GM12878 (cell line): Measurements from ENCODE around the gene PRL. TPM values are rescaled to one million over a fixed set of nuclear protein-coding genes. Genes with fewer than 3 reads are reported as not detected.

Source experiments
- ATAC-seq: fragments of 200-7000 bp; cut with Tn5 transposase; 3 replicates; pipeline ENCODE4 v1.9.1; 2020; ENCODE audit warnings: mild to moderate bottlenecking, moderate library complexity
- BruUV-seq: library from RNA; stranded (reverse); fragments of 400-500 nt; replicated peaks from 2 replicates; lab custom pipeline; 2021; lab: Mats Ljungman, UMichigan
- CTCF ChIA-PET: fragments of 300-600 bp; sonication (Branson Sonifier 250); formaldehyde crosslinking; extraction: SDS; loops from one replicate; lab custom pipeline; 2021; ENCODE audit warnings: inconsistent platforms; lab: Yijun Ruan, JAX
- POLR2A ChIA-PET: fragments of 350-600 bp; formaldehyde crosslinking; extraction: SDS; loops from one replicate; lab custom pipeline; 2021; ENCODE audit warnings: inconsistent platforms; lab: Charles Lee
- RAD21 ChIA-PET: fragments of 300-600 bp; sonication (Branson Sonifier 250); formaldehyde crosslinking; loops from one replicate; lab custom pipeline; 2023; ENCODE audit warnings: antibody characterized with exemption; ENCODE audit not compliant: unreplicated experiment; lab: Charles Lee
- SMC1A ChIA-PET: fragments of 300-600 bp; sonication (Branson Sonifier 250); formaldehyde crosslinking; loops from one replicate; lab custom pipeline; 2023; ENCODE audit not compliant: unreplicated experiment, uncharacterized antibody; lab: Charles Lee
- DNase-seq: peaks from one replicate; pipeline ENCODE4 v3.0.0-alpha.2; 2011; ENCODE audit warnings: low read depth, low spot score
- FAIRE-seq: peaks from 3 replicates; lab custom pipeline; 2011; peaks lifted over from hg19 to GRCh38; lab: Jason Lieb, UNC
- H2AFZ ChIP-seq: 2 replicates; pipeline ENCODE4 v1.6.0; 2011; ENCODE audit warnings: low read depth, low read length, control low read depth; ENCODE audit not compliant: control insufficient read depth
- H3K27ac ChIP-seq: 2 replicates; pipeline ENCODE4 v1.5.1; 2011; ENCODE audit warnings: control low read depth; ENCODE audit not compliant: control insufficient read depth, insufficient read depth
- H3K27me3 ChIP-seq, 2 experiments: replicated peaks in 1 of 2; 2 replicates each; pipeline versions ENCODE4 v1.6.0 to v1.6.1; 2011; ENCODE audit warnings: low read length in 1 of 2; ENCODE audit not compliant: control insufficient read depth in 2 of 2, insufficient read depth in 2 of 2
- H3K36me3 ChIP-seq, 2 experiments: 2 replicates each; pipeline ENCODE4 v1.5.1; 2011; ENCODE audit warnings: low read length in 1 of 2; ENCODE audit not compliant: control insufficient read depth in 2 of 2, insufficient read depth in 2 of 2
- H3K4me1 ChIP-seq: 2 replicates; pipeline ENCODE4 v1.6.1; 2011; ENCODE audit warnings: mild to moderate bottlenecking, low read length, moderate library complexity, mixed read lengths; ENCODE audit not compliant: control insufficient read depth, insufficient read depth
- H3K4me2 ChIP-seq: 2 replicates; pipeline ENCODE4 v1.6.0; 2011; ENCODE audit warnings: control low read depth; ENCODE audit not compliant: control insufficient read depth, insufficient read depth
- H3K4me3 ChIP-seq: fragments of 200-600 bp; sonication (generic); 2 replicates; pipeline ENCODE4 v1.5.1; 2016
- H3K79me2 ChIP-seq: 2 replicates; pipeline ENCODE4 v1.6.0; 2011; ENCODE audit warnings: low read length; ENCODE audit not compliant: control insufficient read depth, insufficient read depth
- H3K9ac ChIP-seq: 2 replicates; pipeline ENCODE4 v1.8.0; 2011; ENCODE audit warnings: low read length, control low read depth, mixed read lengths; ENCODE audit not compliant: control insufficient read depth, insufficient read depth
- H3K9me3 ChIP-seq: replicated peaks from 3 replicates; pipeline ENCODE4 v1.5.1; 2011; ENCODE audit warnings: mild to moderate bottlenecking, low read length; ENCODE audit not compliant: control insufficient read depth, insufficient read depth
- H4K20me1 ChIP-seq: 2 replicates; pipeline ENCODE4 v1.6.0; 2011; ENCODE audit not compliant: control insufficient read depth, insufficient read depth
- HDGF ChIP-seq: fragments of 450-650 bp; IDR thresholded peaks from 2 replicates; pipeline ENCODE4 v1.6.1; 2016; ENCODE audit warnings: antibody characterized with exemption
- JUND ChIP-seq: IDR thresholded peaks from 2 replicates; pipeline ENCODE4 v1.6.1; 2012; ENCODE audit warnings: low read depth, mild to moderate bottlenecking, low read length, improper control_type of control experiment, moderate library complexity
- KDM1A ChIP-seq: fragments of 200-600 bp; sonication (generic); IDR thresholded peaks from 2 replicates; pipeline ENCODE4 v1.6.1; 2016; ENCODE audit warnings: borderline replicate concordance
- KLF5 ChIP-seq: fragments of 450-650 bp; IDR thresholded peaks from 2 replicates; pipeline ENCODE4 v1.6.1; 2014; ENCODE audit warnings: mild to moderate bottlenecking; ENCODE audit not compliant: partially characterized antibody
- MTA3 ChIP-seq: IDR thresholded peaks from 2 replicates; pipeline ENCODE4 v1.6.1; 2012; ENCODE audit warnings: low read length, inconsistent platforms, borderline replicate concordance
- NFXL1 ChIP-seq: fragments of 450-650 bp; IDR thresholded peaks from 2 replicates; pipeline ENCODE4 v1.6.1; 2017; ENCODE audit warnings: antibody characterized with exemption, mild to moderate bottlenecking, borderline replicate concordance
- NR2C1 ChIP-seq: fragments of 450-650 bp; IDR thresholded peaks from 2 replicates; pipeline ENCODE4 v1.6.1; 2017; ENCODE audit warnings: antibody characterized with exemption, mild to moderate bottlenecking, moderate library complexity
- POLR2AphosphoS5 ChIP-seq: IDR thresholded peaks from 2 replicates; pipeline ENCODE4 v1.6.1; 2011; ENCODE audit warnings: mild to moderate bottlenecking, low read length, inconsistent platforms
- POU2F2 ChIP-seq: IDR thresholded peaks from 3 replicates; pipeline ENCODE4 v1.6.1; 2011; ENCODE audit warnings: low read depth, mild to moderate bottlenecking, low read length, borderline replicate concordance
- RFX5 ChIP-seq: IDR thresholded peaks from 2 replicates; pipeline ENCODE4 v1.6.1; 2011; ENCODE audit warnings: low read depth, low read length, improper control_type of control experiment
- SIN3A ChIP-seq: IDR thresholded peaks from 2 replicates; pipeline ENCODE4 v1.6.1; 2012; ENCODE audit warnings: low read depth, low read length, improper control_type of control experiment
- SP1 ChIP-seq: IDR thresholded peaks from one replicate; pipeline ENCODE4 v1.6.1; 2011; ENCODE audit warnings: low read depth, low read length
- TAF1 ChIP-seq: IDR thresholded peaks from 2 replicates; pipeline ENCODE4 v1.6.1; 2011; ENCODE audit warnings: mild to moderate bottlenecking, low read depth, low read length, borderline replicate concordance
- TBL1XR1 ChIP-seq: IDR thresholded peaks from 2 replicates; pipeline ENCODE4 v1.6.1; 2012; ENCODE audit warnings: low read depth, low read length, improper control_type of control experiment
- WGBS: methylation state at CpG from one replicate; pipeline ENCODE4 v1.1.6; 2016; ENCODE audit warnings: low lambda C conversion rate; ENCODE audit not compliant: insufficient replicate concordance, insufficient coverage; ENCODE audit errors: missing lambda C conversion rate; 5-methylcytosine and 5-hydroxymethylcytosine counted together
- in situ Hi-C: fragments of 300-500 bp; cut with MboI; formaldehyde crosslinking; loops from 9 replicates; pipeline ENCODE4 v1.14.3; 2018; ENCODE audit warnings: mixed read lengths
- intact Hi-C: fragments of 100-400 bp; cut with micrococcal nuclease; formaldehyde crosslinking; loops from one replicate; pipeline ENCODE4 v1.14.2; 2022; ENCODE audit not compliant: unreplicated experiment
- polyA plus RNA-seq, 11 experiments: library from polyadenylated mRNA; depleted of rRNA in 4 of 11; unstranded in 6 of 11; stranded (reverse) in 5 of 11; fragments of >200 nt; fragmentation: Nextera tagmentation in 4 of 11; fragmentation: Illumina TruSeq in 1 of 11; extraction: Ambion mirVana in 4 of 11; extraction: Trizol in 1 of 11; gene quantifications; 1 replicate in 1 of 11; 2 replicates in 10 of 11; pipeline versions ENCODE4 v1.2.1 to v1.2.3, GENCODE V29; 2011 to 2016; ENCODE audit warnings: inconsistent platforms in 2 of 11, missing spikeins in 2 of 11, low read depth in 1 of 11
- total RNA-seq, 4 experiments: library from RNA; depleted of rRNA in 3 of 4; stranded (reverse); fragments of >200 nt in 3 of 4; fragmentation: Illumina TruSeq in 1 of 4; extraction: Trizol in 1 of 4; gene quantifications; 2 replicates each; pipeline versions ENCODE4 v1.2.1 to v1.2.3, GENCODE V29; 2013 to 2021
- TF ChIP-seq, protein P1 (sequence below): IDR thresholded peaks from 2 replicates; pipeline ENCODE4 v1.6.1; 2012; ENCODE audit warnings: improper control_type of control experiment, low read depth, low read length; ENCODE audit not compliant: insufficient replicate concordance

PRL gene
- total and polyA plus RNA-seq, 10 of the 15 experiments (the other 5 are each of a cell fraction or from before 2014, with no cell fraction given): 0.05 to 34.9 (median 23.5) TPM

DNA sequence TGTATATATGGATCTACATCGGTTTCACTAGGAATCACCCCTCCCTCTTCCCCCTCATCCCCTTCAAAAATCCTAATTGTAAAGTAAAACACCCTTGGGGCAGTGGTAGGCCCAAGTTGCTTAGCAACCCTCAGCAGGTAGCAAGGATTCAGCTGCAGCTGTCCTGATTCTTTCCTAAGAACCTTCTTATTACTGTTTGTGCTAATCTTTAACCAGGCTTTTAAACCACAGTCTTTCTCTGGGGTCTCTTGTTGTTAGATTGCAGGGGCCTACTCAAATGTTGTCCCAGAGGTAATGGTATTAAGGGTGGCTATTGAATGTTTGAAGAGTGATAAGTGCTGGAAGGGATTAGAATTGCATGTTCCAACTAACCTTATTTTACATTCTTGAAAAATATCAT, 46.4 kb downstream of the PRL start (continued):
- TF ChIP-seq POLR2AphosphoS5: no peak
- TF ChIP-seq TAF1: no peak
- no peak for TF ChIP-seq JUND
- no peak for TF ChIP-seq KLF5
- no peak for TF ChIP-seq MTA3
- TF ChIP-seq RFX5: no peak
- TF ChIP-seq NR2C1: no peak
- no peak for TF ChIP-seq SIN3A
- no peak for TF ChIP-seq NFXL1
- no peak for TF ChIP-seq HDGF
- TF ChIP-seq, all 136 proteins: peak for 0

DNA sequence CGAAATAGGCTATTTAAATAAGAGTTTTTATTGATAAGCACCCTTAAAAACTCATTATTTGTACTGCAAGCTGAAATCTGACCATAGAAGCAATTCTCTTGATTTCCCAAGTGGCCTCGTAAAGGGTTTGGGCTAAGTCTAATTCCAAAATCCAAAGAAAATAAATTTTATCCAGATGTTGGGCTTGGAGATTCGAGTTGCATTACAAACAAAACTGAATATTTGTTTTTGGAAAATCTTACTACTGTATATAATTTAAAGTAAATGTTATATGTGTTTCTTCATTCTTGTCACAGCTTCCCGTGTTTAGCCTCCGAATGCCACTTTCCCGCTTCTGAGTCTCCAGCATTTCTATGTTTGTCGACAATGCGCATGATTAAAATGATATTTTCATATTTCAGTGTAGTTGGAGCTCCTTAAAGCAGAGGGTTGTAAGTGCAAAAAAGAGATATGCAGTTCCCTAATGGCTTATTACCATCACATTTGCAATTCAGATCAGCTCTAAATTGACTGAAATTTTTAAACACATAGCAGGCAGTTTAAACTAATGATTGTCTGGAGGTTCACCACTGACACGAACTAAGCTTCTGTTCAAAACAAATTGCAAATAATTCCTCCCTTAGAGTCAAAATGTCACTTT, 47.0 kb downstream of the PRL start:
- Histone ChIP-seq H3K9ac (no peak overlapping the region), H3K27ac (no peak overlapping the region), H3K4me1 (no peaks in the 10 kb centered on the region), H3K4me3 (no peak overlapping the region), H3K36me3 (no peaks in the 10 kb centered on the region), H3K79me2 (no peaks in the 10 kb centered on the region), H3K9me3 (no peaks in the 10 kb centered on the region; the same call in 2 of the 3 replicates), H3K27me3 (no peaks in the 10 kb centered on the region), H3K4me2 (no peak overlapping the region), H4K20me1 (no peaks in the 10 kb centered on the region), H2AFZ (no peak overlapping the region)
- SMC1A ChIA-PET: interaction anchor here (0.6 kb wide), 1 partner anchor 69 kb away, joined by 3 read pairs; no protein-coding TSS in a partner anchor
- ATAC-seq (no peak), DNase-seq (no peak), FAIRE-seq (no peak)
- WGBS: 30% methylated on average over 9 of the region's 9 CpGs
- CTCF ChIA-PET: no interaction called here
- no TSS peak for BruUV-seq
- TF ChIP-seq KDM1A (no peak), SP1 (no peak), TAF1 (no peak), TBL1XR1 (no peak), POU2F2 (no peak)
- TF ChIP-seq, protein P1, sequence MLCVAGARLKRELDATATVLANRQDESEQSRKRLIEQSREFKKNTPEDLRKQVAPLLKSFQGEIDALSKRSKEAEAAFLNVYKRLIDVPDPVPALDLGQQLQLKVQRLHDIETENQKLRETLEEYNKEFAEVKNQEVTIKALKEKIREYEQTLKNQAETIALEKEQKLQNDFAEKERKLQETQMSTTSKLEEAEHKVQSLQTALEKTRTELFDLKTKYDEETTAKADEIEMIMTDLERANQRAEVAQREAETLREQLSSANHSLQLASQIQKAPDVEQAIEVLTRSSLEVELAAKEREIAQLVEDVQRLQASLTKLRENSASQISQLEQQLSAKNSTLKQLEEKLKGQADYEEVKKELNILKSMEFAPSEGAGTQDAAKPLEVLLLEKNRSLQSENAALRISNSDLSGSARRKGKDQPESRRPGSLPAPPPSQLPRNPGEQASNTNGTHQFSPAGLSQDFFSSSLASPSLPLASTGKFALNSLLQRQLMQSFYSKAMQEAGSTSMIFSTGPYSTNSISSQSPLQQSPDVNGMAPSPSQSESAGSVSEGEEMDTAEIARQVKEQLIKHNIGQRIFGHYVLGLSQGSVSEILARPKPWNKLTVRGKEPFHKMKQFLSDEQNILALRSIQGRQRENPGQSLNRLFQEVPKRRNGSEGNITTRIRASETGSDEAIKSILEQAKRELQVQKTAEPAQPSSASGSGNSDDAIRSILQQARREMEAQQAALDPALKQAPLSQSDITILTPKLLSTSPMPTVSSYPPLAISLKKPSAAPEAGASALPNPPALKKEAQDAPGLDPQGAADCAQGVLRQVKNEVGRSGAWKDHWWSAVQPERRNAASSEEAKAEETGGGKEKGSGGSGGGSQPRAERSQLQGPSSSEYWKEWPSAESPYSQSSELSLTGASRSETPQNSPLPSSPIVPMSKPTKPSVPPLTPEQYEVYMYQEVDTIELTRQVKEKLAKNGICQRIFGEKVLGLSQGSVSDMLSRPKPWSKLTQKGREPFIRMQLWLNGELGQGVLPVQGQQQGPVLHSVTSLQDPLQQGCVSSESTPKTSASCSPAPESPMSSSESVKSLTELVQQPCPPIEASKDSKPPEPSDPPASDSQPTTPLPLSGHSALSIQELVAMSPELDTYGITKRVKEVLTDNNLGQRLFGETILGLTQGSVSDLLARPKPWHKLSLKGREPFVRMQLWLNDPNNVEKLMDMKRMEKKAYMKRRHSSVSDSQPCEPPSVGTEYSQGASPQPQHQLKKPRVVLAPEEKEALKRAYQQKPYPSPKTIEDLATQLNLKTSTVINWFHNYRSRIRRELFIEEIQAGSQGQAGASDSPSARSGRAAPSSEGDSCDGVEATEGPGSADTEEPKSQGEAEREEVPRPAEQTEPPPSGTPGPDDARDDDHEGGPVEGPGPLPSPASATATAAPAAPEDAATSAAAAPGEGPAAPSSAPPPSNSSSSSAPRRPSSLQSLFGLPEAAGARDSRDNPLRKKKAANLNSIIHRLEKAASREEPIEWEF: no peak
- in situ Hi-C loops (no loop called here), intact Hi-C loops (no loop called here)
- RAD21 ChIA-PET: interaction anchor here (0.5 kb wide), 1 partner anchor 475 kb away, joined by 4 read pairs; no protein-coding TSS in a partner anchor
- POLR2A ChIA-PET: no interaction called here
